Keratinocyte (primary cell): Measurements from ENCODE around the gene RBM38. TPM values are rescaled to one million over a fixed set of nuclear protein-coding genes. Genes with fewer than 3 reads are reported as not detected.

ENCODE experiments used
- DNase-seq: peaks from one replicate; pipeline ENCODE4 v3.0.0-alpha.2; 2011; ENCODE audit warnings: low read depth, missing footprints, low spot score
- FAIRE-seq: peaks from 2 replicates; lab custom pipeline; 2011; peaks lifted over from hg19 to GRCh38; lab: Jason Lieb, UNC
- H2AFZ ChIP-seq: 2 replicates; pipeline ENCODE4 v1.6.0; 2012; ENCODE audit warnings: low read length, control low read depth, inconsistent platforms; ENCODE audit not compliant: control insufficient read depth
- H3K27ac ChIP-seq: 2 replicates; pipeline ENCODE4 v1.5.1; 2011; ENCODE audit warnings: low read length; ENCODE audit not compliant: control insufficient read depth, insufficient read depth
- H3K27me3 ChIP-seq: 3 replicates; pipeline ENCODE4 v1.6.0; 2011; ENCODE audit warnings: low read length; ENCODE audit not compliant: control insufficient read depth, insufficient read depth; ENCODE audit errors: extremely low read depth
- H3K36me3 ChIP-seq, 2 experiments: 2 replicates in 1 of 2; 3 replicates in 1 of 2; pipeline ENCODE4 v1.5.1; 2011; ENCODE audit warnings: low read length in 2 of 2, mild to moderate bottlenecking in 1 of 2; ENCODE audit not compliant: control insufficient read depth in 2 of 2, insufficient read depth in 2 of 2; ENCODE audit errors: extremely low read depth in 1 of 2
- H3K4me1 ChIP-seq: 3 replicates; pipeline ENCODE4 v1.5.1; 2011; ENCODE audit warnings: low read length; ENCODE audit not compliant: control insufficient read depth, insufficient read depth; ENCODE audit errors: extremely low read depth
- H3K4me2 ChIP-seq: 3 replicates; pipeline ENCODE4 v1.6.0; 2011; ENCODE audit warnings: low read depth, low read length; ENCODE audit not compliant: control insufficient read depth, insufficient read depth; ENCODE audit errors: extremely low read depth
- H3K4me3 ChIP-seq, 3 experiments: fragments of 200-600 bp in 1 of 3; sonication (generic) in 1 of 3; 2 replicates in 2 of 3; 3 replicates in 1 of 3; pipeline ENCODE4 v1.5.1; 2011 to 2016; ENCODE audit warnings: low read length in 3 of 3, mild to moderate bottlenecking in 3 of 3, control low read depth in 2 of 3, inconsistent platforms in 1 of 3, low read depth in 1 of 3, mixed read lengths in 1 of 3, mixed run types in 1 of 3, moderate library complexity in 1 of 3; ENCODE audit not compliant: control insufficient read depth in 2 of 3, insufficient read depth in 2 of 3; ENCODE audit errors: extremely low read depth in 1 of 3
- H3K79me2 ChIP-seq: 2 replicates; pipeline ENCODE4 v1.6.0; 2012; ENCODE audit warnings: low read length; ENCODE audit not compliant: control insufficient read depth, insufficient read depth
- H3K9ac ChIP-seq: 3 replicates; pipeline ENCODE4 v1.6.0; 2011; ENCODE audit warnings: low read length; ENCODE audit not compliant: control insufficient read depth, insufficient read depth; ENCODE audit errors: extremely low read depth
- H3K9me1 ChIP-seq: 3 replicates; pipeline ENCODE4 v1.6.0; 2011; ENCODE audit warnings: low read length; ENCODE audit not compliant: control insufficient read depth, insufficient read depth; ENCODE audit errors: extremely low read depth
- H3K9me3 ChIP-seq: 2 replicates; pipeline ENCODE4 v1.5.1; 2012; ENCODE audit warnings: low read depth, low read length; ENCODE audit not compliant: control insufficient read depth
- H4K20me1 ChIP-seq: 3 replicates; pipeline ENCODE4 v1.6.0; 2011; ENCODE audit warnings: low read length; ENCODE audit not compliant: control insufficient read depth, insufficient read depth; ENCODE audit errors: extremely low read depth
- CTCF ChIP-seq, 3 experiments: IDR thresholded peaks in 1 of 3; conservative IDR thresholded peaks in 1 of 3; optimal IDR thresholded peaks in 1 of 3; 2 replicates in 2 of 3; 3 replicates in 1 of 3; pipeline versions ENCODE3 to v1.5.1; 2011; ENCODE audit warnings: low read length in 3 of 3, mild to moderate bottlenecking in 3 of 3, moderate library complexity in 2 of 3, control low read depth in 1 of 3, inconsistent platforms in 1 of 3; ENCODE audit not compliant: insufficient read depth in 2 of 3; ENCODE audit errors: extremely low read depth in 1 of 3
- EZH2 ChIP-seq: IDR thresholded peaks from one replicate; pipeline ENCODE4 v1.6.1; 2012; ENCODE audit warnings: inconsistent platforms, mild to moderate bottlenecking, low read length, moderate library complexity
- dilution Hi-C: fragments of 300-500 bp; cut with MboI; formaldehyde crosslinking; loops from one replicate; pipeline ENCODE4 v1.7.0; 2020; ENCODE audit warnings: low sequenced_read_pairs; ENCODE audit not compliant: extremely low pct_ligation_motif_present
- polyA plus RNA-seq, 5 experiments: library from polyadenylated mRNA; depleted of rRNA in 3 of 5; stranded (reverse) in 3 of 5; stranded (forward) in 1 of 5; unstranded in 1 of 5; fragments of >200 nt; gene quantifications; 1 replicate in 1 of 5; 2 replicates in 3 of 5; 3 replicates in 1 of 5; pipeline versions ENCODE4 v1.2.1 to v1.2.3, GENCODE V29; 2011 to 2012; ENCODE audit warnings: missing spikeins in 2 of 5, low read depth in 1 of 5, low replicate concordance in 1 of 5

Gene RBM38
- polyA plus RNA-seq, 1 donor (not counting 4 experiments of a cell fraction or from before 2014, with no cell fraction given) = 5.1 TPM

- H3K9ac ChIP-seq = no peak overlapping the region
- FAIRE-seq (no peak), DNase-seq (no peak)
- H3K27me3 ChIP-seq = no peaks in the 10 kb centered on the region
- H3K9me1 ChIP-seq = no peaks in the 10 kb centered on the region
- dilution Hi-C loops = no loop called here
- no peaks in the 10 kb centered on the region for H3K79me2 ChIP-seq
- H4K20me1 ChIP-seq = no peaks in the 10 kb centered on the region
- H3K27ac ChIP-seq = no peak overlapping the region
- no peak overlapping the region for H2AFZ ChIP-seq
- no peaks in the 10 kb centered on the region for H3K4me1 ChIP-seq
- no peak overlapping the region for H3K4me2 ChIP-seq
- H3K36me3 ChIP-seq = peaks cover 24 to 28% of the 10 kb centered on the region in 2 experiments
- H3K4me3 ChIP-seq = no peak overlapping the region
- no peak for TF ChIP-seq CTCF (optimal IDR thresholded peaks at IDR 0.05 in 1 of 3, IDR thresholded peaks at IDR 0.05 in 1 of 3, conservative IDR thresholded peaks at IDR 0.05 in 1 of 3; ENCODE audit: extremely low read depth in 1 of 3, insufficient read depth in 2 of 3, low read length in 3 of 3)
- TF ChIP-seq EZH2 = no peak
- no peaks in the 10 kb centered on the region for H3K9me3 ChIP-seq
These were observed 11.9 kb upstream of the RBM38 start for GRCh38 chr20:57379263-57379647.

- no peaks in the 10 kb centered on the region for H3K4me1 ChIP-seq
- H3K79me2 ChIP-seq = no peaks in the 10 kb centered on the region
- no peak overlapping the region for H3K4me2 ChIP-seq
- dilution Hi-C loops = no loop called here
- peaks cover 19 to 23% of the 10 kb centered on the region in 2 experiments for H3K36me3 ChIP-seq
- H4K20me1 ChIP-seq = no peaks in the 10 kb centered on the region
- no peak overlapping the region for H2AFZ ChIP-seq
- no peak overlapping the region for H3K27ac ChIP-seq
- no peaks in the 10 kb centered on the region for H3K9me3 ChIP-seq
- no peaks in the 10 kb centered on the region for H3K9me1 ChIP-seq
- DNase-seq (no peak), FAIRE-seq (no peak)
- no peak overlapping the region for H3K4me3 ChIP-seq
- no peaks in the 10 kb centered on the region for H3K27me3 ChIP-seq
- no peak overlapping the region for H3K9ac ChIP-seq
- TF ChIP-seq CTCF (optimal IDR thresholded peaks at IDR 0.05 in 1 of 3, IDR thresholded peaks at IDR 0.05 in 1 of 3, conservative IDR thresholded peaks at IDR 0.05 in 1 of 3; ENCODE audit: extremely low read depth in 1 of 3, insufficient read depth in 2 of 3, low read length in 3 of 3) (no peak), EZH2 (no peak)
These were observed 11.0 kb upstream of the RBM38 start for GRCh38 chr20:57380081-57380750.
